Glutamatergic neuron (in vitro differentiated cells): Measurements from ENCODE around the gene WDR20. TPM values are rescaled to one million over a fixed set of nuclear protein-coding genes. Genes with fewer than 3 reads are reported as not detected.

Experiments
- DNase-seq: peaks from one replicate; pipeline ENCODE4 v3.0.0; 2022
- H3K27ac Mint-ChIP-seq: one replicate; pipeline ENCODE4 v1.8.0; 2020; ENCODE audit warnings: mild to moderate bottlenecking, mixed read lengths, inconsistent platforms; ENCODE audit not compliant: unreplicated experiment
- H3K27me3 Mint-ChIP-seq: one replicate; pipeline ENCODE4 v1.8.0; 2020; ENCODE audit warnings: mild to moderate bottlenecking, moderate library complexity, mixed read lengths, inconsistent platforms; ENCODE audit not compliant: unreplicated experiment
- H3K36me3 Mint-ChIP-seq: one replicate; pipeline ENCODE4 v1.8.0; 2020; ENCODE audit warnings: mild to moderate bottlenecking, mixed read lengths, inconsistent platforms; ENCODE audit not compliant: unreplicated experiment
- H3K4me1 Mint-ChIP-seq: one replicate; pipeline ENCODE4 v1.8.0; 2020; ENCODE audit warnings: mild to moderate bottlenecking, low read depth, mixed read lengths, inconsistent platforms; ENCODE audit not compliant: unreplicated experiment
- H3K4me3 Mint-ChIP-seq: one replicate; pipeline ENCODE4 v1.8.0; 2020; ENCODE audit warnings: mild to moderate bottlenecking, mixed read lengths, inconsistent platforms; ENCODE audit not compliant: unreplicated experiment
- H3K9me3 Mint-ChIP-seq: one replicate; pipeline ENCODE4 v1.8.0; 2020; ENCODE audit warnings: mild to moderate bottlenecking, moderate library complexity, mixed read lengths, inconsistent platforms; ENCODE audit not compliant: unreplicated experiment
- CTCF ChIP-seq: fragments of 200-600 bp; sonication (generic); IDR thresholded peaks from one replicate; pipeline ENCODE4 v1.5.0; 2021; ENCODE audit not compliant: partially characterized antibody, unreplicated experiment
- total RNA-seq: library from RNA; stranded (reverse); fragmentation: NEBNext Ultra II Directional; extraction: Animal tissue kit (Norgen Biotek cat#: 25700); gene quantifications from one replicate; pipeline ENCODE4 v1.2.1, GENCODE V29; 2021; ENCODE audit not compliant: unreplicated experiment

The WDR20 gene
- total RNA-seq, 1 donor from 2014 or later, result 38.1 TPM

- DNase-seq, result no peak
- TF ChIP-seq CTCF, result no peak
- Mint-ChIP-seq H3K4me1 (peaks cover 31% of the 10 kb centered on the region), H3K27ac (peak overlapping the region; percentile 49), H3K9me3 (peaks cover 2% of the 10 kb centered on the region), H3K36me3 (no peaks in the 10 kb centered on the region), H3K4me3 (no peak overlapping the region), H3K27me3 (no peaks in the 10 kb centered on the region)
Measured at GRCh38 chr14:102177161-102177560, 37.5 kb downstream of the WDR20 start.

- H3K27me3 Mint-ChIP-seq, result no peaks in the 10 kb centered on the region
- H3K4me1 Mint-ChIP-seq, result peaks cover 45% of the 10 kb centered on the region
- H3K9me3 Mint-ChIP-seq, result peaks cover 2% of the 10 kb centered on the region
- H3K4me3 Mint-ChIP-seq, result no peak overlapping the region
- DNase-seq, result no peak
- no peak for TF ChIP-seq CTCF
- peak overlapping the region; percentile 80 for H3K27ac Mint-ChIP-seq
- no peaks in the 10 kb centered on the region for H3K36me3 Mint-ChIP-seq
Measured at GRCh38 chr14:102178806-102179205, 39.1 kb downstream of the WDR20 start.

GRCh38 chr14:102180248-102180998 lies 40.7 kb downstream of the WDR20 start:
- DNase-seq, result no peak
- Mint-ChIP-seq H3K4me1 (peaks cover 54% of the 10 kb centered on the region), H3K9me3 (peaks cover 2% of the 10 kb centered on the region), H3K27me3 (no peaks in the 10 kb centered on the region), H3K27ac (peak overlapping the region; percentile 89), H3K4me3 (no peak overlapping the region), H3K36me3 (no peaks in the 10 kb centered on the region)
- no peak for TF ChIP-seq CTCF

GRCh38 chr14:102181187-102181586 lies 41.5 kb downstream of the WDR20 start:
- no peak for TF ChIP-seq CTCF
- DNase-seq, result no peak
- Mint-ChIP-seq H3K36me3 (no peaks in the 10 kb centered on the region), H3K4me3 (no peak overlapping the region), H3K9me3 (peaks cover 2% of the 10 kb centered on the region), H3K27me3 (no peaks in the 10 kb centered on the region), H3K27ac (peak overlapping the region; percentile 89), H3K4me1 (peaks cover 62% of the 10 kb centered on the region)

- TF ChIP-seq CTCF, result no peak
- no peak for DNase-seq
- Mint-ChIP-seq H3K9me3 (peaks cover 2% of the 10 kb centered on the region), H3K4me3 (no peak overlapping the region), H3K36me3 (no peaks in the 10 kb centered on the region), H3K27ac (peak overlapping the region; percentile 86), H3K27me3 (no peaks in the 10 kb centered on the region), H3K4me1 (peaks cover 64% of the 10 kb centered on the region)
Measured at GRCh38 chr14:102182190-102182589, 42.5 kb downstream of the WDR20 start.
